K562 (cell line): ENCODE data around the gene JUNB. TPM values are rescaled to one million over a fixed set of nuclear protein-coding genes. Genes with fewer than 3 reads are reported as not detected.
A peak's percentile ranks its signal among the peaks of the same experiment; 100 is the strongest.

Source experiments
- DACH1 ChIP-seq: fragments of 450-650 bp; IDR thresholded peaks from 2 replicates; pipeline ENCODE4 v1.6.1; 2018; ENCODE audit not compliant: partially characterized antibody
- EGR1 ChIP-seq: fragments of 450-650 bp; conservative IDR thresholded peaks from 2 replicates; pipeline ENCODE4 v1.6.1; 2017; ENCODE audit warnings: mild to moderate bottlenecking
- HDAC2 ChIP-seq: fragments of 450-650 bp; IDR thresholded peaks from 2 replicates; pipeline ENCODE4 v1.6.1; 2016; ENCODE audit warnings: mild to moderate bottlenecking
- MEF2D ChIP-seq: conservative IDR thresholded peaks from 2 replicates; pipeline ENCODE4 v1.6.1; 2016; ENCODE audit warnings: low read depth, missing genetic modification characterization, missing compliant biosample characterization
- NR1H2 ChIP-seq: sonication (generic); formaldehyde crosslinking; IDR thresholded peaks from 2 replicates; pipeline ENCODE4 v1.4.0; 2020; ENCODE audit warnings: mild to moderate bottlenecking, missing genetic modification reagents
- SOX6 ChIP-seq: fragments of 450-650 bp; IDR thresholded peaks from 2 replicates; pipeline ENCODE4 v1.6.1; 2014; ENCODE audit warnings: mild to moderate bottlenecking
- TCF3 ChIP-seq: sonication (generic); formaldehyde crosslinking; IDR thresholded peaks from 2 replicates; pipeline ENCODE4 v1.4.0; 2020; ENCODE audit warnings: mild to moderate bottlenecking, missing genetic modification reagents
- UBTF ChIP-seq, 2 experiments: IDR thresholded peaks; 2 replicates each; pipeline ENCODE4 v1.6.1; 2012; ENCODE audit warnings: improper control_type of control experiment in 2 of 2, low read depth in 2 of 2, low read length in 2 of 2, borderline replicate concordance in 1 of 2
- ZNF263 ChIP-seq: sonication (generic); formaldehyde crosslinking; IDR thresholded peaks from 2 replicates; pipeline ENCODE4 v1.8.0; 2022; ENCODE audit warnings: mild to moderate bottlenecking, missing genetic modification reagents, borderline replicate concordance
- ZNF324 ChIP-seq: fragments of 250-450 bp; sonication (Bioruptor Pico); IDR thresholded peaks from 2 replicates; pipeline ENCODE4 v1.4.0; 2020; ENCODE audit warnings: mild to moderate bottlenecking
- polyA plus RNA-seq, 8 experiments: library from polyadenylated mRNA; depleted of rRNA in 4 of 8; stranded (reverse) in 5 of 8; unstranded in 3 of 8; fragments of >200 nt; fragmentation: Nextera tagmentation in 2 of 8; fragmentation: Illumina TruSeq in 1 of 8; extraction: Ambion mirVana in 2 of 8; extraction: Trizol in 1 of 8; gene quantifications; 2 replicates each; pipeline versions ENCODE4 v1.2.1 to v1.2.3, GENCODE V29; 2011 to 2014; ENCODE audit warnings: inconsistent platforms in 1 of 8, missing spikeins in 1 of 8
- total RNA-seq, 7 experiments: library from RNA; depleted of rRNA in 6 of 7; stranded (reverse); fragments of >200 nt in 6 of 7; fragmentation: Illumina TruSeq in 2 of 7; extraction: Trizol in 2 of 7; gene quantifications; 2 replicates each; pipeline versions ENCODE4 v1.2.1 to v1.2.3, GENCODE V29; 2011 to 2021; ENCODE audit warnings: low replicate concordance in 1 of 7
- TF ChIP-seq, protein P1 (sequence below): fragments of 200-800 bp; sonication (Bioruptor generic); IDR thresholded peaks from 2 replicates; pipeline ENCODE4 v1.6.1; 2017; ENCODE audit warnings: missing genetic modification characterization, missing compliant biosample characterization
- TF ChIP-seq, protein P2 (sequence below): fragments of 450-650 bp; IDR thresholded peaks from 2 replicates; pipeline ENCODE4 v1.6.1; 2017; ENCODE audit warnings: antibody characterized with exemption, mild to moderate bottlenecking
- TF ChIP-seq, protein P3 (sequence below), 3 experiments: fragments of 200-800 bp in 1 of 3; fragments of 250-450 bp in 1 of 3; fragments of 450-650 bp in 1 of 3; sonication (Bioruptor Pico) in 1 of 3; sonication (Bioruptor generic) in 1 of 3; formaldehyde crosslinking in 1 of 3; IDR thresholded peaks; 2 replicates each; pipeline versions ENCODE4 v1.6.1 to v1.8.0; 2016 to 2022; ENCODE audit warnings: mild to moderate bottlenecking in 2 of 3, missing genetic modification characterization in 2 of 3, missing compliant biosample characterization in 1 of 3, moderate library complexity in 1 of 3
- TF ChIP-seq, protein P4 (sequence below): sonication (generic); formaldehyde crosslinking; IDR thresholded peaks from 2 replicates; pipeline ENCODE4 v1.9.0; 2022; ENCODE audit warnings: mild to moderate bottlenecking, missing genetic modification reagents

The JUNB gene
- total and polyA plus RNA-seq, 9 of the 15 experiments (the other 6 are each of a cell fraction or from before 2014, with no cell fraction given) = 0.23 to 88.1 (median 13.1) TPM

DNA sequence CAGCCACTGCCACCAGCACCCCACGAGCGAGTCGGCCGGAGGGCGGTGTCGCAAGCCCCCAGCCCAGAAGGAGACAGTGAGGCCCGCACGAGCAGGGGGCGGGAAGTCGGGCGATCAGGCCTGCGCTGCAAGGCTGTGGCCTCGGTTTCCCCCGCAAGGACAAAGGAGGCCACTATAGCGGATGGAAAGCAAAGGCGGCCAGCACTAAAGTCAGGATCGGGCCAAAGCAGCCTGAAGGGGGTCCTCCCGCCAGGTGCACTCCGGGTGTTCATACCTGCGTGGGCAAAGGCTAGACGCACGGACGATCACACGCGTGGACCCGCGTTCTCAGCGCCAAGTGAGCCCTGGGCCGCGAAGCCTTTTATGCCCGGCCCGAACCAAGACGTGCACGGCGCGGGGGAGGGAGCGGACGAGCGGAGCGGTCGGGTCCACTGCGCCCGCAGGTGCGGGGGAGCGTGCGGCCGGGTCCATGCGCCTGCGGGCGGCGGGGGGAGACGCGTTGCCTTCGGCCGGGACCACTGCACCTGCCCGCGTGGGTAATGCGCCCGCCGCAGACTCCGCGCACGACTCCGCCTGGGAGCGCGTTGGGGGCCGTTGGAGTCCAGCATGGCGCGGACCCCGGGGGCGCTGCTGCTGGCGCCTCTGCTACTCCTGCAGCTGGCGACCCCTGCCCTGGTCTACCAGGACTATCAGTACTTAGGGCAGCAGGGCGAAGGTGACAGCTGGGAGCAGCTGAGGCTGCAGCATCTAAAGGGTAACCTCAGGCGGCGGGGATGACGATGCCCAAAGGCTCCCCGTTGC is 10.4 kb downstream of the JUNB start, which contains the start of the genes PRDX2 and THSD8 (continued):
- TF ChIP-seq, protein P1, sequence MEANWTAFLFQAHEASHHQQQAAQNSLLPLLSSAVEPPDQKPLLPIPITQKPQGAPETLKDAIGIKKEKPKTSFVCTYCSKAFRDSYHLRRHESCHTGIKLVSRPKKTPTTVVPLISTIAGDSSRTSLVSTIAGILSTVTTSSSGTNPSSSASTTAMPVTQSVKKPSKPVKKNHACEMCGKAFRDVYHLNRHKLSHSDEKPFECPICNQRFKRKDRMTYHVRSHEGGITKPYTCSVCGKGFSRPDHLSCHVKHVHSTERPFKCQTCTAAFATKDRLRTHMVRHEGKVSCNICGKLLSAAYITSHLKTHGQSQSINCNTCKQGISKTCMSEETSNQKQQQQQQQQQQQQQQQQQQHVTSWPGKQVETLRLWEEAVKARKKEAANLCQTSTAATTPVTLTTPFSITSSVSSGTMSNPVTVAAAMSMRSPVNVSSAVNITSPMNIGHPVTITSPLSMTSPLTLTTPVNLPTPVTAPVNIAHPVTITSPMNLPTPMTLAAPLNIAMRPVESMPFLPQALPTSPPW (CRISPR knock-in tag) = peak; percentile 68
- TF ChIP-seq EGR1 = peak; percentile 68
- no peak for TF ChIP-seq MEF2D (tag)
- TF ChIP-seq HDAC2 = peak; percentile 21; the same call in 1 of the 2 replicates
- TF ChIP-seq, protein P2, sequence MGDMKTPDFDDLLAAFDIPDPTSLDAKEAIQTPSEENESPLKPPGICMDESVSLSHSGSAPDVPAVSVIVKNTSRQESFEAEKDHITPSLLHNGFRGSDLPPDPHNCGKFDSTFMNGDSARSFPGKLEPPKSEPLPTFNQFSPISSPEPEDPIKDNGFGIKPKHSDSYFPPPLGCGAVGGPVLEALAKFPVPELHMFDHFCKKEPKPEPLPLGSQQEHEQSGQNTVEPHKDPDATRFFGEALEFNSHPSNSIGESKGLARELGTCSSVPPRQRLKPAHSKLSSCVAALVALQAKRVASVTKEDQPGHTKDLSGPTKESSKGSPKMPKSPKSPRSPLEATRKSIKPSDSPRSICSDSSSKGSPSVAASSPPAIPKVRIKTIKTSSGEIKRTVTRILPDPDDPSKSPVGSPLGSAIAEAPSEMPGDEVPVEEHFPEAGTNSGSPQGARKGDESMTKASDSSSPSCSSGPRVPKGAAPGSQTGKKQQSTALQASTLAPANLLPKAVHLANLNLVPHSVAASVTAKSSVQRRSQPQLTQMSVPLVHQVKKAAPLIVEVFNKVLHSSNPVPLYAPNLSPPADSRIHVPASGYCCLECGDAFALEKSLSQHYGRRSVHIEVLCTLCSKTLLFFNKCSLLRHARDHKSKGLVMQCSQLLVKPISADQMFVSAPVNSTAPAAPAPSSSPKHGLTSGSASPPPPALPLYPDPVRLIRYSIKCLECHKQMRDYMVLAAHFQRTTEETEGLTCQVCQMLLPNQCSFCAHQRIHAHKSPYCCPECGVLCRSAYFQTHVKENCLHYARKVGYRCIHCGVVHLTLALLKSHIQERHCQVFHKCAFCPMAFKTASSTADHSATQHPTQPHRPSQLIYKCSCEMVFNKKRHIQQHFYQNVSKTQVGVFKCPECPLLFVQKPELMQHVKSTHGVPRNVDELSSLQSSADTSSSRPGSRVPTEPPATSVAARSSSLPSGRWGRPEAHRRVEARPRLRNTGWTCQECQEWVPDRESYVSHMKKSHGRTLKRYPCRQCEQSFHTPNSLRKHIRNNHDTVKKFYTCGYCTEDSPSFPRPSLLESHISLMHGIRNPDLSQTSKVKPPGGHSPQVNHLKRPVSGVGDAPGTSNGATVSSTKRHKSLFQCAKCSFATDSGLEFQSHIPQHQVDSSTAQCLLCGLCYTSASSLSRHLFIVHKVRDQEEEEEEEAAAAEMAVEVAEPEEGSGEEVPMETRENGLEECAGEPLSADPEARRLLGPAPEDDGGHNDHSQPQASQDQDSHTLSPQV = no peak; the same call in 1 of the 2 replicates
- TF ChIP-seq NR1H2 (CRISPR knock-in tag) = 0 out of 2 replicates have a peak, but pooled peaks have one; percentile 31
- TF ChIP-seq, protein P3, sequence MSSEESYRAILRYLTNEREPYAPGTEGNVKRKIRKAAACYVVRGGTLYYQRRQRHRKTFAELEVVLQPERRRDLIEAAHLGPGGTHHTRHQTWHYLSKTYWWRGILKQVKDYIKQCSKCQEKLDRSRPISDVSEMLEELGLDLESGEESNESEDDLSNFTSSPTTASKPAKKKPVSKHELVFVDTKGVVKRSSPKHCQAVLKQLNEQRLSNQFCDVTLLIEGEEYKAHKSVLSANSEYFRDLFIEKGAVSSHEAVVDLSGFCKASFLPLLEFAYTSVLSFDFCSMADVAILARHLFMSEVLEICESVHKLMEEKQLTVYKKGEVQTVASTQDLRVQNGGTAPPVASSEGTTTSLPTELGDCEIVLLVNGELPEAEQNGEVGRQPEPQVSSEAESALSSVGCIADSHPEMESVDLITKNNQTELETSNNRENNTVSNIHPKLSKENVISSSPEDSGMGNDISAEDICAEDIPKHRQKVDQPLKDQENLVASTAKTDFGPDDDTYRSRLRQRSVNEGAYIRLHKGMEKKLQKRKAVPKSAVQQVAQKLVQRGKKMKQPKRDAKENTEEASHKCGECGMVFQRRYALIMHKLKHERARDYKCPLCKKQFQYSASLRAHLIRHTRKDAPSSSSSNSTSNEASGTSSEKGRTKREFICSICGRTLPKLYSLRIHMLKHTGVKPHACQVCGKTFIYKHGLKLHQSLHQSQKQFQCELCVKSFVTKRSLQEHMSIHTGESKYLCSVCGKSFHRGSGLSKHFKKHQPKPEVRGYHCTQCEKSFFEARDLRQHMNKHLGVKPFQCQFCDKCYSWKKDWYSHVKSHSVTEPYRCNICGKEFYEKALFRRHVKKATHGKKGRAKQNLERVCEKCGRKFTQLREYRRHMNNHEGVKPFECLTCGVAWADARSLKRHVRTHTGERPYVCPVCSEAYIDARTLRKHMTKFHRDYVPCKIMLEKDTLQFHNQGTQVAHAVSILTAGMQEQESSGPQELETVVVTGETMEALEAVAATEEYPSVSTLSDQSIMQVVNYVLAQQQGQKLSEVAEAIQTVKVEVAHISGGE (CRISPR knock-in tag; IDR thresholded peaks at IDR 0.05) = peak in 1 of 3 experiments; percentile 47; a peak in 1 of 6 replicates
- peak in 1 of 2 experiments; percentile 27; a peak in 2 of 4 replicates for TF ChIP-seq UBTF (IDR thresholded peaks at IDR 0.05; ENCODE audit: borderline replicate concordance in 1 of 2, low read depth in 2 of 2, low read length in 2 of 2)
- 0 out of 2 replicates have a peak, but pooled peaks have one; percentile 18 for TF ChIP-seq SOX6
- no peak for TF ChIP-seq TCF3 (CRISPR knock-in tag)
- no peak; the same call in 1 of the 2 replicates for TF ChIP-seq ZNF263 (CRISPR knock-in tag)
- peak; percentile 61 for TF ChIP-seq DACH1
- no peak for TF ChIP-seq ZNF324
- TF ChIP-seq, protein P4, sequence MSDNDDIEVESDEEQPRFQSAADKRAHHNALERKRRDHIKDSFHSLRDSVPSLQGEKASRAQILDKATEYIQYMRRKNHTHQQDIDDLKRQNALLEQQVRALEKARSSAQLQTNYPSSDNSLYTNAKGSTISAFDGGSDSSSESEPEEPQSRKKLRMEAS (CRISPR knock-in tag) = peak; percentile 95
